HG03066 (cell line): ENCODE measurements around the gene TNS1.

Source experiments
- ATAC-seq: cut with Tn5 transposase; IDR thresholded peaks from one replicate; pipeline ENCODE4 v1.9.1; 2021; ENCODE audit warnings: low read depth; ENCODE audit not compliant: unreplicated experiment

The TNS1 gene

DNA sequence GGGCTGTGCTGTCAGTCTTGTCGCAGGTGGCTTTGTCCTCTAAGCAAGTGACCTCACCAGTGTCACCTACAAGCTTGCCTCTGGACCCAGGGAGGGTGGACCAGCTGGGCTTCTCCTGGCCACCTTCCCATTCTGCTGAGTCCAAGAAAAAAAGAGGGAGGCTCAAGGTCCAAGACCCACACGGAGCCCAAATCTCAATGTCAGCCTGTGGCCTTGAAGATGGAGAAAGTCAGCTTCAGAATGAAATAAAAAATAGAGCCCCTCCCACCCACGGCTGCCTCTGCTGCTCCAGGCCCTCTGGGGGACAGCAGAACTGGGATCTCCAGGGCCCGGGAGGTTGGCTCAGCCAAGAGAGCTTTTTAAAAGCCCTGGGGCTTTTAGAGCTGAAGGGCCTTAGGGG, 145.9 kb downstream of the TNS1 start:
- no peak for ATAC-seq

DNA sequence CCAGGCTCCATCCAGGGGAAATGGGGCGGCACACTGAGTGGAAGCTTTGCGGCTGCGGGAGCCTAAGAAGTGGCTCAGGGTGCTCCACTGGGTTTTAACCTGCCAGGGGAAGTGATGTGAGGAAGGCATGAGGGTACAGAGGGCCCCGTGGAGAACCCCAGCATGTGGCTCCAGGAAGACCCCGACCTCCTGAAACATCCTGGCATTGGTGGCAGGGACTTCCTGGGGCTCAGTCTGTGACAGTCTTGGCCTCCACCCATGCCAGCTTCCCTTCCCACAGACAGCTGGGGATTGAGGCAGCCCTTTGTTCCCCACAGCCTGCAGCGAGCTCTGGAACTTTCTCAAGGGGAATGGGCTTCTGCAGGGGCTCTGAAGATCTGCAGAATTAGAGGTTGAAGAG, 146.6 kb downstream of the TNS1 start:
- no peak for ATAC-seq

DNA sequence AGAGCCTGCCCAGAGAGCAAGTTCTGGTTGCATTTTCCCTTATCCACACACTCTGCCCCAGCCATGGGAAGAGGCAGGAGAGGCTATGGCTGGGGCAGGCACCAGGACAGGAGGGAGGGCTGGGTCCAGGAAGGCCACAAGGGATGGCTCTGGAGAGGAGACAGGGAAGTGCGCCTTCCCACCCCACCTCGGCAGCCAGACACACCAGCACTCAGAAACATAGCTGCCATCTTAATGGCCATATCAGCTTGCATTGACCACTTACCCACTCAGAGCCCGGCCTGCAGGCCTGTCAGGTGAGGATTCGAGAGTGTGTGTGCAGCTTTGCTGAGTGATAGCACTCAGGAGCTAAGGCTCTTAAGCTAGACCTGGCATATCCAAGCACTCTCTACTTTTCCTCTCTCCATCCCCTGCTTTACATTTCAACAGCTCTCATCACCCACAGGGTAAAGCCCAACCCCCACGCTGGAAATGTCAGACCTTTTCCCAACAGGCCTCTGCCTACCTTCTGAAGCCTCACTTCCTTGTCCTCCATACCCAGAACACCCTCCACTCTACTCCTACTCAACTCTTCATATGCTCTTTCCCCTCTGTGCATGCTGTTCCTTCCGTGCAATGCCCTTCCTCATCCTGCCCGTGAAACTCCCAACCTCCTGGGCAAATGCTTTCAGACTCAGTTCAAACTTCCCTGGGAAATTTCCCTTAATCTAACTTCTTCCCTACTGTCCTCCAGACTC, 147.9 kb downstream of the TNS1 start:
- no peak for ATAC-seq

DNA sequence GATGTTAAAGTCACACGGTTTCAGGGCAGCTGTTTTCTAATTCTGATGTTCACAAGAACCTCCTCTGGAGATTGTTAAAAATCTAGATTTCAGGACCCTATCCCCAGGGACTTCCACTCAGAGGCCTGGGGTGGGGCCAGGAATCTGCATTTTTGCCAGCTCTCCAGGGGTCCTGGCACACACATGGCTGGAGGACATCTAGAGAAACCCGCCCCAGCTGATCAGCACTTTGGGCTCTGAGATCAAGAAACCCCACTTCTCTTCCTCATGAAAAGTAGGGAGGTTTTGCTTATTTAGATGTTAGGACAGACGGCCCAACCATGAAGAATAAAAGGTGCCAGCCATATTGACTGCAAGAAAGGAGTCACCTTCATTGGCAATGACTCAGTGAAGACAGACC, 148.8 kb downstream of the TNS1 start:
- ATAC-seq, result no peak

DNA sequence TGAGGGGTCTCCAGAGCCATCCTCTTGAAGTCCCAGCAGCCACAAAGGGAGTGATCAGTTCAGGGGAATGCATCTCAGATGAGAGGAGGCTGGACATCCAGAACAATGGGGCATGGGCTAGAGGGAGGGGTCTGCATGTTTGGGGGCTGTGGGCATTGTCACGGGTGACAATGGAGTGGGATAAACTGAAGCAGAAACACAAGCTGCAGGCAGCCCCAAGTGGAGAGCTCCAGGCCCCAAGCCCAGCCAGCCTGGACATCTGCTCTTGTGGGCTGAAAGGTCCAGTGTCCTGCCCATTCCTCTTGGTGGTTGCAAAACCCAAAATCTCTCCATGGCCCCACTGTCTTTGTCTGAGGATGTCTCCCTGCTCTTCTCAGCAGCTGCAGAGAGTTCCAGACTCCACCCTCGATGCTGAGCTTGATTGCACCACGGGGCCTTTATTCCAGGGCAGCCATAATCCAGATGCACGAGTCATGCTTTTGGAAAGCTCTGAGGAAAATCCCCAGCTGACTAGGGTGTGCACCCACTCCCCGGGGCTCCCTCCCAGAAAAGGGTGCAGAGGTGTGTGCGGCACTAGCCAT, 149.4 kb downstream of the TNS1 start:
- no peak for ATAC-seq

DNA sequence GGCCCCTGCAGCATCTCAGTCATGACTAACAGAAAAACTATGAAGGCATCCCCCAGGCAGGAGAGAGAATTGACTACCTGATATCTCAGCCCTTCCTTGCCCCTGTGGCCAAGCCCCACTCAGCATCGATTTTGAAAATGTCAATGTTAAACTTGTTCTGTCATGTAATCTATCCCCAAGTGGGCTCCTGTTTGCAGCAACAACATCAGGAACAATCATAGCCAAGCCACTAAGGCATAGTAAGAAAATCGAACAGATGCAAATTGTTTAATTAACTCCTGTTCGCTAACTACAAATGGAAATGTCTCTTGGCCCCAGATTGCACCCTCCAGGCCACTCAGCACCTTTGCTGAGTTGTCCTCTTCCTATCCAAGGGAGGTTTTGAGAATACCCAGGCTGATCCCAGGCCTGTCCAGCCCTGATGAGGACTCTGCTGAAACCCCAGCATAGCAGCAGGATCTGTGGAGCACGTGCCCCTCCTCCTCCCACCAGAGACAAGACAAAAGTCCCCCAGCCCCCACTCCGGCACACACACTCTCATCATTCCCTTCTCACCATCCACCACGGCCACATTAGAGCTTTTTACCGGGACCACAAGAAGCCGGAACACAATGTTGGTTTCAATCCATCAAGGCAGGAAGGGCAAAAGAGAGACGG, 150.1 kb downstream of the TNS1 start:
- ATAC-seq, result no peak

DNA sequence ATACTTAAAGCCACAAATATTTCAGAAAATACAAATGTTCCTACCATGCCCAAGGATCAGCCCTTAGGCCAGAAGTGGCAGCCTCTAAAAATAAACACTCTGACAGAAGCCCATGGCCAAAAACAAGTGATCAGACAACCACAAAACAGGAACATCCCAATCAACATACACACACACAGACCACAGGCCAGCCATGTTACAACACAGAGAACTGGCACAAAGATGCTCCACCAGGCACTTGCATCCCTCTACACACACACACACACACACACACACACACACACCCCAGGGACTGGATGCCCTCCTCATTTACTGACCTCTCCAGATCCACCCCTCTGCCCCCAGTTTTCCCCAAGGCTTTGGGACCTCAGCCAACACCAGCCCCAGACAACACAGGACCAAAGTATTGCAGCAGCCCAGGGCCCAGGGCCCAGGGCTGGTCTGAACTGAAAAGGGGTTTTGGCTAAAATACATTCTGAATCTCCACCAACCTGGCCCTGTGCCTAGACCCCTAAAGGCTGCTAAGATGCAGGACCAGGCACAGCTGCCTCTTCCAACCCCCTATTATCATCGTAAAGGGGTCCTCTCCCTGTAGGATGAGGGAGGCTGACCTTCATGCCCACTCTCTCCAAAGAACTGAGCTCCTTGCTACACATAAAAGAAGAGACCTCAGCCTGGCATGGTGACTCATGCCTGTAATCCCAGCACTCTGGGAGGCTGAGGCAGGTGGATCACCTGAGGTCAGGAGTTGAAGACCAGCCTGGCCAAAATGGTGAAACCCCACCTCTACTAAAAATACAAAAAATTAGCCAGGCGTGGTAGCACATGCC, 151.4 kb downstream of the TNS1 start:
- ATAC-seq, result no peak

DNA sequence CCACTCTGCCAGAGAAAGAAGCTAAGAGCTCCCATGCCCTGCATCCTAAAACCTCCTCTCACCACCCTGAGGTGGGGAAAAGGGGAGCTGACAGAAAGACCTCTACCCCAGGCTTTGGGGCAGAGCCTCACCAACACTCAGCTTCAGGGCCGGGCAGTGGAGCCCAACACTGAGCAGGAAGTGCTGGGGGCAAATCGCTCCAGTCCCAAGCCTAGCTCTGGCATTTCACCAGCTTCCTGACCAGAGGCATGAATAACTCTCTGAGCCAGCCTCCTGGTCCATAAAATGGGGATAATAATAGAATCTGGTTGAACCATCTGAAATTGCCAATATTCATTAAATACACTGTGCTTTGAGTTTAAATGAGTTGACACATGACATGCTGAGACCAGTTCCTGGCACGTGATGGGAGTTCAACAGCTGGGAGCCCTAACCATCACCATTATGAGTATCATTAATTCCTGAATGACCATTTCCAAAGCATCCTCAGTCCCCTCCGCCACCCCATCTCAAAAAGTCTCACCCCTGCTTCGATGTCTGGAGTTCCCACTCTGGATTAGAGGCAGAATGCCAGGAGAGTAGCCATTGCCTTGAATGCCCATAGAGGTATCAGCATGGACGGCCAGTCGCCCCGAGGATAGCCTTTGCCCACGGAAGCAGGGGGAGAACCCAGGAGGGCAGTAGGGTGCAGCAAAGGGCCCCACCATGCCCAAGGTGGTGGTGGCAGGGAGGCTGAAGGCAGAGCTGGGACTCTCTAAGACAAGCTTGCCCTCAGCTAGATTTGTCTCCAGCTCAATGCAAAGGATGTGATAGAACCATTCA, 153.4 kb downstream of the TNS1 start:
- ATAC-seq, result no peak

DNA sequence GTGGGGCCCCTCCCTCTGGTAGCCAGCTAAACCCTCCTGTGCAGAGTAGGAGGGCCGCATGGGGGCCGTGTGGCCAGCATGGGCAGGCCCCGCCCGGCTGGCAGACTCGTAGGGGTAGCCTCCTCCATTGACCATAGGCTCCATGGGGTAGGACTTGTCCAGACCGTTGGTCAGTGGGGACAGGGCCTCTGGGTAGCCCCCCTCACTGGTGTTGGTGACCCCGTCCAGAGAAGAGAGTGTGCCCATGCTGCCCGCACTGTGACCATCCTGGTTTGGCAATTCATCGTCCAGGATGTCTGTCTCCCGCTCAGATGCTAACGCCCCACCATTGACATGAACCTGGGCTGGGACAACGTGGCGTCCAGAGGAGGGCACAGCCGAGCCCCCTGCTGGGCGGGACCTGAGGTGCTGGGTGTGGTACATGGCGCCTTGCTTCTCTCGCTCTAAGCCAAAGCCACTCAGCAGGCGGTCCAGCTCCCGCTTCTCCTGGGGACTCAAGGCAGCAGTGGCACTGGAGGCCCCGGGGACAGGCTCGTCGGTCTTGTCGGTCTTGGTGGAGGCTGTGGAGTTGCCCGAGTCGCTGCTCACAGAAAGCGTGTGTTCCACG, 154.3 kb downstream of the TNS1 start:
- no peak for ATAC-seq

DNA sequence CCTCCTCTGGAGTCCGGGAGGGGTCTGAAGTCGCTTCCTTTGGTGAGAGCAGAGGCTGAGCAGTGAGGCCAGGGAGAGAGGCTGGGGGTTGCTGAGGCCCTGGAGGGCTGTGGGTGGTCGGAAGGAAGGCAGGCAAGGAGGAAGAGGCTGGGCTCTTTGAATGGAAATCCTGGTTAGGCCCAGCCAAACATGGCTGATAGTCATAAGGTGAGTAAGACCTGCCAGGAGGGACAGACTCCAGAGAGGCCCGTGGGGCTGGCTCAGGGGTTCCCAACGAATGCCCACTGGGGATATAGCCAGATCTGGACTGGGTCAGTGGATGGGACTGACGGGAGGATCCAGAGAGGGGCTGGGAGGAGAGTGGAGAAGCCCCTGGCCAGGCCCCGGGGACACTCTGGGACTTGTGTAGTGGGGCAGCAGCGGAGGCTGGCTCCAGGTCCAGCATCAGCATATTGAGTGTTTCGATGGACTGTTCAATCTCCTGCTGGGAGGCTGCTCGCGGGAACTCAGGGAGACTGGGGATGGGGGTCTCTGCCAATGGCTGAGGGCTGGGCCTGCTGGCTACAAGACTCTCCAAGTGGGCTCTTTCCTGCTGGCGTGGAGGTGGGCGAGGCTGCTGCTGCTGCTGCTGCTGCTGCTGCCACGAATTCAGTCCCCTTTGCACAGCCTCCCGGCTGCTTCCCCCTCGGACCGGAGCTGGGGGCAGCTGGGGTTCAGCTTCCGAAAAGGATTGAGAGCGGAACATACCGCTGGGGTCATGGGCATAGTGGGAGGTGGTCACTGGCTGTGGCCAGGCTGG, 155.0 kb downstream of the TNS1 start:
- ATAC-seq, result no peak

DNA sequence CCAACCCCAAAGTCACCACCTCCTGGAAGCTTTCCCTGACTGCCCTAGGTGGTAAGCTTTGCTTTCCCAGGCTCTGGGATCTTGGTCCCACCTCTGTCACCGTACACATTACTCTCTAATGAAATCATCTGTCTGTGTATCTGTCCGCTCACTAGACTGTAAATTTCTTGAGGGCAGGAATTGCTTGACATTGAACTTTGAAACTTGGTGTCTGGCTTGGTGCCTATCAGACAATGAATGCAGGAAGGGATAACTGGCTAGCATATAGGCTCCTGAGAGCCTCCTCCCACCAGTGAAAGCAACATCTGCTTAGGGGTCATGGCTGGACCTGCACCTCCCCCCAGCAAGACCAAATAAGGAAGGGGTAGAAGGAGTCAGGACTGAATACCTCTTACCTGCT, 155.7 kb downstream of the TNS1 start:
- ATAC-seq, result no peak

DNA sequence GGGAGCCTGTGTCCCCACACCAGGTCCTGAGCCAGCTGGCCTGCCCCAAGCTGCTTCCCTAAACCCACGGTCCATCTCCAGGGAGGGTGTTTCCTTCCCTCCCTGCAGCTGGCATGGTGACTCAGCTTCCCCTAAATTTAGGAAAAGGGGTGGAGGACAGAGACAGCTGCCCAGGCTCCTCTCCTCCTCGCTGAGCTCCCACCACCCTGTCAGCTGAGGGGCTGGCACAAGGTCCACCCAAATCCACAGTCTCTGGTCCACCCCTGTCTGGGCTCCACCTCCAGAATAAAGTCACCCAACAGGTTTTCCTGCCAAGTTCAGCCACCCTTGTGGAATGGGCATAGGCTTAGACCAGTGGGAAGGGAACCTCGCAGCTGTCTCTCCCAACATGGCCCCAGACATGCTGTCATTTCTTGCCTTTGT, 156.5 kb downstream of the TNS1 start:
- no peak for ATAC-seq

DNA sequence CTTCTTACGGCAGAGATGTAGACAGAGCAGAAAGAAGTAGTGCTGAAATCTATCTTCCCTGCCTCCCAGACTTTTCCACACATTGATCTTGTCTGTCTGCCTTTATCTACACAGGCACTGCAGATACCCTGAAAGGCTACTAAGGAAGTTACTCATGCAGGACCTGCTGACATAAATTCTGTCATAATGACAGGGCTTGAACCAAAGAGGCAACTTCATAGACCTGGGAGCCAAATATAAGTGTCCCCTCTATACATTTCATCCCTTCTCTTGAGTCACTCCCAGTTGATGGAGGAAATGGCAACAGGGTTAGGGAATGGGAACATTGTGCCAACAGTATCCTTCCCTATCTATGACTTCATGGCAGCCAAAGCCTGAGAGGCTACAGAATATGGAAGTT, 157.5 kb downstream of the TNS1 start:
- no peak for ATAC-seq

DNA sequence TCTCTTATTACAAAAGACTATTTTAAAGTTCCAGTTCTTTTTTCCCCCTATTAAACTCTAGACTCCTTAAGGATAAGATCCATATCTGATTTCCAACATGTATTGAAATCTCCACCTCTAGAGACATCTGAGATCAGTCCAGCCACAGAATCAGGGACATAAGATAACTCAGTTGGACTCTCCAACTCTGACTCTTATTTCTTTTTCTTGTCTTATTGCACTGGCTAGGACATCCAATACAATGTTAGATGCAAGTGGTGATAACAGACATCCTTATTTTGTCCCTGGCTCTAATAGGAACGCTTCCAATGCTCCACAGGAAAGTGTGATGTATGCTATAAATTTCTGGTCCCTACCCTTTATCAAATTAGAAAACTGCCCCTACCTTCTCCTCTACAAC, 158.1 kb downstream of the TNS1 start:
- no peak for ATAC-seq

DNA sequence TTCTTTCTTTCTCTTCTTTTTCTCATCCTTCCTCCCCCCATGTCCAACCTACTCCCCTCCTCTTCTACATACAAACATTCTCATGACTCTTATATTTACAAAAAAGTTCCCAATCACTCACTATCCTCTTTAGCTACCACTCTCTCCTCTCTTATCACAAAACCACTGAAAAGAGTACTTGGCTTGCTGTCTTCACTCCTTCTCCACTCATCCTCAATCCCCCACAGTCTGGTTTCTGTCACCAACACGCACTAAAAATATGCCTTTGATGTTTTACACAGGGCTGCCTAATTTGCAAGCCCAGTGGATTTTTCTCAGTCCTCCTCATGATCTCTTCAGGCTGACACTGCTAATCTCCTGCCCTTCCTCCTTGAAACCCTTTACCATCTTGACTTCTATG, 159.5 kb downstream of the TNS1 start:
- no peak for ATAC-seq

DNA sequence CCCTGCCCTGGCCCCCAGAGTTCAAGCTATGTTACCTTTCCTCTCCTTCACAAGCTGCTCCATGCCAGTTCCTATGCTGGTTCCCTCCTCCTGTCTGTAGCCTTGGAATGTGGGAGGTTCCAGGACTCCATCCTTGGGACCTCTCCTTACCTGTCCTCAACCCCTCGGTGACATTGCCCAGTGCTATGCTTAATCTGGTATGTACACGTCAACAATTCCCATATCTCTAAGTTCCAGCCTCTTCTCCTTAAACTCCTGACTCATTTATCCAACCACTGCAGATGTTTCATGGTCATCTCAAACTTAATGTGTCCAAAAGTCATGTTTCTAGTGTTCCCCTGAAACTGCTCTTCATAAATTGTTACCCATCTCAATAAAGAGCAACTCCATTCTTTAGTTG, 160.8 kb downstream of the TNS1 start:
- no peak for ATAC-seq

DNA sequence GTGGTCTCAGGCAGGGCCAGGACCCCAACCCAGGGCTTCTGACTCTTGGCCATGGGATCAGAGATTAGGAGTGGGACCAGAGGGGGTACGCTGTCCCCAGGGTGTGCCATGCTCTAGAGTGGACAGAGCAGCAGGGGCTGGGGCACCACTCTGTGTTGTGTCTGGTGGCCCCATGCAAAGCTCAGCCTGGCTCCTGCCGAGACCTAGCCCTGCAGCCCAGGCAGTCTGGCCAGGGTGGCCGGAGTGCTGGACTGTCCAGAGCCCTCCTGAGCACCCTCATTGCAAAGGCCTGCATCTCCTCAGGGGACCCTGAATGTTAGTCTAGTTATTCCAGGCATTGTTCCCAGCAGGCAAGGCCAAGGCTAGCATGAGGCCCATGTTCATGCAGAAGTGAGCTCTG, 162.3 kb downstream of the TNS1 start:
- no peak for ATAC-seq

DNA sequence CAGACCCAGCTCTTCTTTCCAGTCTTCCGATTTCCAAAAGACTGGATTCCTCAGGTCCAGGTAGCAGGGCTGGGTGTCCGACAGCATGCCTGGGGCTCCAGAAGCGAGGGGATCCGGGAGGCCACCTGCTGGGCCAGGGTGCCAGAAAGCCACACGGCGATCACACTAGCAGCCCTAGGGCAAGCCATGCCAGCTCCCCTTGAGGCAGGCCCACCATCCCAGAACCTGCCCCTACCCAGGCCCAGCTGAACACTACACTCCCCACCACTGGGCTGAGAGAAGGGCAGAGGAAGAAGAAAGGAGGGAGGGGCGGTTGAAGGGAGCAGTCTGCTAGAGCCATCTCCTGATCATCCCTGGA, 163.1 kb downstream of the TNS1 start:
- ATAC-seq, result no peak

DNA sequence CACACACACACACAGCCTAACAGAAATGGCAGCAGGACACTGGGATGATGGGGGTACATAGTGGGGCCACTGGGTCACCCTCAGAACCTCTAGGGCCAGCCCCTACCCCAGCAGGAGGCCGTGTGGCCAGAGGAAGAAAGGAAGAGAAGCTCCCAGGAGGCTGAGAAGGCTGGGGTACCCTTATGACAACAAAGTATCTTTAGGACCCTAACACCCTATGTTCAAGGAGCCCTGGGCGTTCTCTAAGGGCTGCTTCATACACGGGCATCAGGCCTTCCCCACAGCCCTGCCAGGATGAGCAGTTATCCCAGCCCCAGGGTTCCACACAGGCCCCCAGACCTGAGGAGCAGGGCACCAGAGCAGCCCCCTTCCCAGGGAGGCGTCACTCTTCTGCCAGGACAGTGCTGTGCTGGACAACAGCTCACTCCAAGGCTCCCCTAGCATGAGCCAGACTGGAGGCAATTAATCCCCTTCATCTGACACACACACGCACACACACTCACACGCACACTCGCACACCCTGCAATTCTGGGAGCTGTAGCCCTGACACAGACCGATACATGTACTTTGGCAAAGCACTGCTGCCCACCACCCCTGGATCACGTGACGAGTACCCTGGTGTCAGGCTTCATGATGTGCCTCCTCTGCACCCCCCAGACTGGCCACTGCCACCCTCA, 163.6 kb downstream of the TNS1 start:
- no peak for ATAC-seq
